ENCODE data around the gene CRYGC. TPM values are rescaled to one million over a fixed set of nuclear protein-coding genes. Genes with fewer than 3 reads are reported as not detected.
"Not testable (repeated sequence)": the region's sequence is repeated elsewhere in the genome, so short reads cannot be mapped to it uniquely, and the experiment has no call there.

CRYGC gene
- total and polyA plus RNA-seq, 11 donors = not detected

DNA sequence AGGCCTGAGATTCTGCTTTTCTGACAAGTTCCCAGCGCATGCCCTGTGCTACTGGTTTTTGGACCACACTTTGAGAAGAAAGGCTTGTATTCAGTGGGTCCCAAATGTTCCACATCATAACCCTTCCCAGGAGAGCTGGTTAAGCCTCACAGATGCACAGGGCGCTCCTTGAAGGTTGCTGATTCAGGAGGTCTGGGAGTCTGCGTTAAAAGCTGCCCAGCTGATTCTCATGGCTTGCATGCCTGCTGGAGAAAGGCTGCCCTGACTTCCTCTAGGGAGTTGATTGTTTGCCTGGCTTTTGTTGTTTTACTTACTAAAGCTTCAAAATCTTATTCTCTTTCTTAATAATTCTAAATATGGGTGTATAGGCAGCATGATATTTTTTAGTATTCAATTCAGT lies 26.0 kb downstream of the CRYGC start:
- ATAC-seq (no peak), DNase-seq (no peak)
- intact Hi-C loops (cut with DNase I) = no loop called here
- no peaks in the 10 kb centered on the region for H3K9me3 ChIP-seq
- 69 to 84% (median 73%) methylated on average over 3 of the region's 3 CpGs for WGBS, 4 donors
- H3K4me3 ChIP-seq = no peak overlapping the region
- no peaks in the 10 kb centered on the region for H3K36me3 ChIP-seq
- no peaks in the 10 kb centered on the region for H3K4me1 ChIP-seq
- peaks cover 0 to 9% (median 0%) of the 10 kb centered on the region in 9 donors for H3K27me3 ChIP-seq
- H3K27ac ChIP-seq = no peak overlapping the region
- no peak for TF ChIP-seq POLR2A (IDR thresholded peaks at IDR 0.05)
- TF ChIP-seq, protein P1, sequence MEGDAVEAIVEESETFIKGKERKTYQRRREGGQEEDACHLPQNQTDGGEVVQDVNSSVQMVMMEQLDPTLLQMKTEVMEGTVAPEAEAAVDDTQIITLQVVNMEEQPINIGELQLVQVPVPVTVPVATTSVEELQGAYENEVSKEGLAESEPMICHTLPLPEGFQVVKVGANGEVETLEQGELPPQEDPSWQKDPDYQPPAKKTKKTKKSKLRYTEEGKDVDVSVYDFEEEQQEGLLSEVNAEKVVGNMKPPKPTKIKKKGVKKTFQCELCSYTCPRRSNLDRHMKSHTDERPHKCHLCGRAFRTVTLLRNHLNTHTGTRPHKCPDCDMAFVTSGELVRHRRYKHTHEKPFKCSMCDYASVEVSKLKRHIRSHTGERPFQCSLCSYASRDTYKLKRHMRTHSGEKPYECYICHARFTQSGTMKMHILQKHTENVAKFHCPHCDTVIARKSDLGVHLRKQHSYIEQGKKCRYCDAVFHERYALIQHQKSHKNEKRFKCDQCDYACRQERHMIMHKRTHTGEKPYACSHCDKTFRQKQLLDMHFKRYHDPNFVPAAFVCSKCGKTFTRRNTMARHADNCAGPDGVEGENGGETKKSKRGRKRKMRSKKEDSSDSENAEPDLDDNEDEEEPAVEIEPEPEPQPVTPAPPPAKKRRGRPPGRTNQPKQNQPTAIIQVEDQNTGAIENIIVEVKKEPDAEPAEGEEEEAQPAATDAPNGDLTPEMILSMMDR (IDR thresholded peaks at IDR 0.05) = no peak

DNA sequence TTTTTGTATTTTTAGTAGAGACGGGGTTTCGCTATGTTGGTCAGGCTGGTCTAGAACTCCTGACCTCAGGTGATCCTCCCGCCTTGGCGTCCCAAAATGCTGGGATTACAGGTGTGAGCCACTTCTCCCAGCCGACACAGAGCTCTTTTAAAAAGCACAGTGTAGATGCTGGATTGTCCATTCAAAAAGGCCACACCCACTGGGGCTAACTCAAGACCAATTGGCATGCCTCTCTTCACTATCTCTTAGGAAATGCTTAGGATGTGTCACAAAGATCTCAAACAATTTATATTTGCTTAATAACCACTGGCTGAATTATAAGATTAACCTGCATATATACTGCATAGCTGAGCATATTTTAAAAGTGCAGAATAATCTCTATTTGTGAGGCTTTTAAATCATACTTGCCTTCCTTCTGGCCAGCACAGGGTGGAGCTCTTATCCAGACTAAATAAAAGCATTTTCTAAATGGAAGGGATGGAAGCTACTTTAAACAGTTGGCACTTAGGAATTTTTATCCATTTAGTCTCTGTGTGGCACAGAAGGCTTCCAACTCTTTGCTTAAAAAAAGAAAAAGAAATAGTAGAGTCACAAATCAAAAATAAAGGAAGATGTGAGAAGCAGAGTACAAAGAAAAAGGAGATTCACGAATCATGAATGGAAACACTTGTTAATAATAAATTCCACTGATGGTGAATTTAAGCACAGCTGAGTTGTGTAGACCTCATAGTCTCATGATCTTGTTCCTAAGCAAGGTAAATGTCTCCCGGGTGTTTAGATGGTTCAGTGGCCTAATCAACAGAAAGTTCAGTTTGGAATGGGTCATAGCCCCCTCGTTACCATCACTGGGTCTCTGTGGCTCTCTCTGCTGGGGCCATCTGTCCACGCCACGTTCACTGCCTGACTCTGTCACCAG lies 27.7 kb downstream of the CRYGC start:
- Histone ChIP-seq H3K4me1 (peaks cover 0 to 11% (median 0%) of the 10 kb centered on the region in 12 donors), H3K27me3 (peaks cover 0 to 5% (median 0%) of the 10 kb centered on the region in 9 donors), H3K4me3 (no peak overlapping the region), H3K9me3 (no peaks in the 10 kb centered on the region), H3K27ac (no peak overlapping the region), H3K36me3 (no peaks in the 10 kb centered on the region)
- DNase-seq (no peak), ATAC-seq (peak in 2 of 4 donors; percentile 42 to 47)
- intact Hi-C loops (cut with DNase I) = no loop called here
- 39 to 57% (median 43%) methylated on average over 10 of the region's 10 CpGs for WGBS, 4 donors
- no peak for TF ChIP-seq POLR2A (IDR thresholded peaks at IDR 0.05)
- TF ChIP-seq, protein P1 (IDR thresholded peaks at IDR 0.05) = peak in 5 of 12 donors; percentile 10 to 30 (median 26)

GRCh38 chr2:208099682-208100470 lies 29.8 kb downstream of the CRYGC start:
- intact Hi-C loops (cut with DNase I) = no loop called here
- no peak for DNase-seq
- Histone ChIP-seq H3K36me3 (no peaks in the 10 kb centered on the region), H3K9me3 (no peaks in the 10 kb centered on the region), H3K4me3 (no peak overlapping the region), H3K27ac (no peak overlapping the region), H3K4me1 (peaks cover 0 to 12% (median 0%) of the 10 kb centered on the region in 12 donors), H3K27me3 (no peaks in the 10 kb centered on the region)
- no peak for ATAC-seq
- WGBS, 4 donors = 74 to 88% (median 78%) methylated on average over 13 of the region's 13 CpGs
- no peak for TF ChIP-seq POLR2A (IDR thresholded peaks at IDR 0.05)
- TF ChIP-seq, protein P1 (IDR thresholded peaks at IDR 0.05) = no peak

DNA sequence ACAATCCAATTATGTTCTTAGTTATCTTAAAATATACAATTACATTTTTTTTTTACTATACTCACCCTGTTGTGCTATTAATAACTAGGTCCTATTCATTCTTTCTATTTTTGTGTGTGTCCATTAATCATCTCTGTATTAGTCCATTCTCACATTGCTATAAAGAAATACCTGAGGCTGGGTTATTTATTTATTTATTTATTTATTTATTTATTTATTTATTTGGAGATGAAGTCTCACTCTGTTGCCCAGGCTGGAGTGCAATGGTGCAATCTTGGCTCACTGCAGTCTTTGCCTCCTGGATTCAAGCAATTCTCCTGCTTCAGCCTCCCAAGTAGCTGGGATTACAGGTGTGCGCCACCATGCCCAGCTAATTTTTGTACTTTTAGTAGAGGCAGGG lies 30.9 kb downstream of the CRYGC start:
- WGBS, 4 donors = 96 to 100% (median 98%) methylated on average over 1 of the region's 1 CpG
- H3K4me3 ChIP-seq; H3K27me3 ChIP-seq; DNase-seq; ATAC-seq; H3K9me3 ChIP-seq; H3K27ac ChIP-seq; intact Hi-C loops (cut with DNase I); H3K36me3 ChIP-seq: not testable (repeated sequence)
- H3K4me1 ChIP-seq = peaks cover 0 to 12% (median 0%) of the 10 kb centered on the region in 12 donors
